Raji (cell line): ENCODE data around the gene SNN.

Source experiments
- POLR2A ChIP-seq: IDR thresholded peaks from 2 replicates; pipeline ENCODE4 v1.6.1; 2011; ENCODE audit warnings: low read depth, low read length, control low read depth; ENCODE audit not compliant: insufficient read depth

SNN gene

GRCh38 chr16:11677959-11678881 is 10.0 kb downstream of the SNN start:
- TF ChIP-seq POLR2A = no peak

- TF ChIP-seq POLR2A = no peak
These were observed 11.0 kb downstream of the SNN start for GRCh38 chr16:11679250-11679649.

GRCh38 chr16:11679941-11680911 is 12.0 kb downstream of the SNN start:
- no peak for TF ChIP-seq POLR2A

DNA sequence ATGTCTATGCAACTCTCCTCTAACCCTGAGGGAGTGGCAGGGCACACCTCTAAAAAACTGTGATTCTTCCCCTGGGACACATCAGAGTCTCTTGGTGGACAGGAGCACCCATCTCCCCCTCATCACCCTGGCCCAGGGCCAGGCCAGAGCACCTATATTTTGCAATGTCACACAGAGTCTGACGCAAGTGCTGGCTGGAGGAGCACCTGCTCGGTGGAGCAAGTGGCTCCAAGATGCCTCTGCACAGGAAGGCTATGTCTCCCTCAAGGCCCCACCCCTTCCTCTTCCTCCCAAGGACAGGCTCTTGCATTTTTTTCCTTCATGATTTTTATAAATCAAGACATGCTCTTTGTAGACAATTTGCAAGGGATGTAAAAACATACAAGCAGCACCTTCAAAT is 13.3 kb downstream of the SNN start:
- peak; percentile 54 for TF ChIP-seq POLR2A

DNA sequence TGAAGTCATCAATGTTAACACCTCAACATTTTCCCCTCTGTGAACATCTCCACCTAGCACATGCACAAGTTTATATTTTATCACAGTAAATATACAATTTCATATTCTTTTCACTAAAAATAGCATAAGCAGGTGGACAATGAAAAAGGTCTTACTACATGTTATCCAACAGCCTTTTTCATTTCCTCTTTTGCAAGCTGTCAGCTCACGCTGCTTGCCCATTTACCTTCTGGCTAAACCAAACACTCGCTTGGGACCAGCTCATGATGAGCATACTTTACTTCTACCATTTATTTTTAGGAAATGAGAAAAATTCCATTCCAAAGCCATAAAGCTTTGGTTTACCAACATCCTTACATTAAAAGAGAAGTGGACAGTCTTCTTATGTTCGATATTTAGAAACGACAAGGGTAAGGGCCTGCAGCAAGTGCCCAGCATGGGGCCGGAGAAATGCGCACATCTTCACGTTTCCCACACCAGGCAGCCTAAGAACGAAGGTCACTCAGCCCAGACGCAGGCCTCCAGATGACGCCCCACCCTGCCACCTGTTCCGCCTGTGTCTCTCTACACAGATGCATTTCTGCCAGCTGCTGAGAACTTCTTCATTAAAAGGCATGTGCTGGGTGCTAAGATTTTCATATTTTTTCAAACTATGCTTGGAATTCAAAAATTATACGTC is 13.9 kb downstream of the SNN start:
- no peak for TF ChIP-seq POLR2A

- TF ChIP-seq POLR2A = no peak
These were observed 14.4 kb downstream of the SNN start for GRCh38 chr16:11682655-11683096.

- TF ChIP-seq POLR2A = no peak
These were observed 14.9 kb downstream of the SNN start for GRCh38 chr16:11683145-11683544.

GRCh38 chr16:11684231-11685025 is 16.2 kb downstream of the SNN start:
- TF ChIP-seq POLR2A = no peak

- no peak for TF ChIP-seq POLR2A
These were observed 17.8 kb downstream of the SNN start for GRCh38 chr16:11685844-11686618.

DNA sequence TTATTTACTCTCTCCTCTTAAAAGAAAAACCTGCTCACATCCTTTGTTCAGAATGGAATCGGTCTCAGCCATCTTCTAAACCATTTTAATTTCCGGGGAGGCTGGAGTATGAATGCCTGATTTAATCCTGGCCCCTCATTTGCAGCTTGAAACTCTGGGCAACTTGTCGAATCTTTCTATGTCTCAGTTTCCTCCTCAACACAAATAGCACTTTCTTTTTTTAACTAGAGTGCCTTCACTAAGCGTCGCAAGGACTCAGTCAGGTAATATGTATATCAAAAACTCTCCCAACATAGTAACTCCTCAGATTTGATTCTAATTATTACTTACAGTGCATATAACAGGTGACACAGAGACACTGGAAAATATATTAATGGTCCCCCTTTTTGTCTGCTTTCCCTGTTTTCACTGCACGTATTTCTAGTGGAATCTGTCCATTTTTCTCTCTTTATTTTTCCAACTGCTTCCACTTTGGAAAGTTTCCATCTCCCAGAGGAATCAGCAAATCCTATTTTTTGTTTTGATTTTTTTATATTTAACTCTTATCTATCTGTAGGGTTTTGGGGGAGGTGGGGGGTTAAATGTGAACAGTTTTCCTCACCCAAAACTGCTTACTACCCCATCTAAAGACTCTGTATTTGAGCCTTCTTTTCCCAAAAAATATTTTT is 18.6 kb downstream of the SNN start:
- TF ChIP-seq POLR2A = no peak

GRCh38 chr16:11687601-11688519 is 19.6 kb downstream of the SNN start:
- no peak for TF ChIP-seq POLR2A

DNA sequence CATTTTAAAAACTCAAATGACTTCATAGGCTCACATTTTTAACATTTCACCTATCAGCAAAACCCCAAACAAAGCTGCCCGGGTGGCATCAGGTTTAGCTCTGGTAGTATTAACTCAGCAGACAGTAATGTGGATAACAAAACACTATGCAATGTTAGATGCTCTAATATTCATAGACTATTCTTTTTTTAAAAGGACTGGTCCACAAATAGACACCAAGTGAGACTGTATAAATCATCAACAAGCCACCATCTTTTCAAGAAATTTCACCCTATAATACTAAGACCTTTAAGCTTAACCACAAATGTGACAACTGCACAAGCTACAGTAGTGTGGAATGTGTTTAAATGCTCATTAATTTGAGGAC is 20.2 kb downstream of the SNN start:
- TF ChIP-seq POLR2A = no peak
